Mesenchymal stem cell (in vitro differentiated cells and primary cell): ENCODE data around the gene LRP6.
"Not testable (repeated sequence)": the region's sequence is repeated elsewhere in the genome, so short reads cannot be mapped to it uniquely, and the experiment has no call there.

Source experiments
- DNase-seq: peaks from one replicate; pipeline ENCODE4 v3.0.0-alpha.2; 2013
- H2AFZ ChIP-seq: one replicate; pipeline ENCODE4 v1.6.1; 2013; ENCODE audit warnings: low read depth, mild to moderate bottlenecking, control low read depth, inconsistent platforms, low read length, moderate library complexity
- H2AK5ac ChIP-seq: 2 replicates; pipeline ENCODE4 v1.6.1; 2013; ENCODE audit warnings: low read length, moderate library complexity, mild to moderate bottlenecking, inconsistent platforms; ENCODE audit not compliant: severe bottlenecking
- H2BK120ac ChIP-seq: one replicate; pipeline ENCODE4 v1.6.1; 2013; ENCODE audit warnings: low read depth, mild to moderate bottlenecking, inconsistent platforms, low read length, moderate library complexity
- H2BK12ac ChIP-seq, 2 experiments: one replicate each; pipeline ENCODE4 v1.6.1; 2013; ENCODE audit warnings: inconsistent platforms in 2 of 2, low read length in 2 of 2, mild to moderate bottlenecking in 2 of 2, moderate library complexity in 2 of 2, control low read depth in 1 of 2
- H2BK15ac ChIP-seq: one replicate; pipeline ENCODE4 v1.6.1; 2013; ENCODE audit warnings: mild to moderate bottlenecking, low read depth, inconsistent platforms; ENCODE audit not compliant: poor library complexity, severe bottlenecking
- H2BK5ac ChIP-seq: 2 replicates; pipeline ENCODE4 v1.6.1; 2013; ENCODE audit warnings: low read depth, mild to moderate bottlenecking, low read length, control low read depth, inconsistent platforms; ENCODE audit not compliant: poor library complexity, severe bottlenecking
- H3K14ac ChIP-seq, 2 experiments: one replicate each; pipeline ENCODE4 v1.6.1; 2013; ENCODE audit warnings: inconsistent platforms in 2 of 2, low read length in 2 of 2, control low read depth in 1 of 2, mild to moderate bottlenecking in 1 of 2, moderate library complexity in 1 of 2
- H3K18ac ChIP-seq, 2 experiments: one replicate each; pipeline ENCODE4 v1.6.1; 2013; ENCODE audit warnings: inconsistent platforms in 2 of 2, low read length in 2 of 2, control low read depth in 1 of 2, low read depth in 1 of 2, mild to moderate bottlenecking in 1 of 2
- H3K23ac ChIP-seq, 2 experiments: one replicate each; pipeline ENCODE4 v1.6.1; 2013; ENCODE audit warnings: inconsistent platforms in 2 of 2, low read length in 2 of 2, mild to moderate bottlenecking in 2 of 2, moderate library complexity in 2 of 2, control low read depth in 1 of 2
- H3K27ac ChIP-seq: 2 replicates; pipeline ENCODE4 v1.5.1; 2013; ENCODE audit warnings: mild to moderate bottlenecking, moderate library complexity, low read length, control low read depth, inconsistent platforms; ENCODE audit not compliant: poor library complexity, severe bottlenecking
- H3K27me3 ChIP-seq, 2 experiments: 2 replicates each; pipeline versions ENCODE4 v1.6.1 to v1.7.0; 2013; ENCODE audit warnings: low read length in 2 of 2, mild to moderate bottlenecking in 2 of 2, moderate library complexity in 2 of 2, control low read depth in 1 of 2, inconsistent platforms in 1 of 2; ENCODE audit not compliant: control insufficient read depth in 1 of 2, insufficient read depth in 1 of 2
- H3K36me3 ChIP-seq, 2 experiments: 2 replicates each; pipeline versions ENCODE4 v1.6.1 to v1.7.0; 2013; ENCODE audit warnings: low read length in 2 of 2, control low read depth in 1 of 2, inconsistent platforms in 1 of 2, low read depth in 1 of 2, mild to moderate bottlenecking in 1 of 2; ENCODE audit not compliant: insufficient read depth in 2 of 2, control insufficient read depth in 1 of 2
- H3K4ac ChIP-seq, 2 experiments: one replicate each; pipeline ENCODE4 v1.6.1; 2013; ENCODE audit warnings: inconsistent platforms in 2 of 2, low read length in 2 of 2, mild to moderate bottlenecking in 2 of 2, moderate library complexity in 2 of 2, control low read depth in 1 of 2, low read depth in 1 of 2
- H3K4me1 ChIP-seq: 2 replicates; pipeline ENCODE4 v1.6.1; 2013; ENCODE audit warnings: low read depth, low read length, control low read depth; ENCODE audit not compliant: control insufficient read depth, insufficient read depth
- H3K4me2 ChIP-seq: 2 replicates; pipeline ENCODE4 v1.6.1; 2013; ENCODE audit warnings: low read length, mild to moderate bottlenecking, inconsistent platforms; ENCODE audit not compliant: poor library complexity, severe bottlenecking
- H3K4me3 ChIP-seq, 2 experiments: 2 replicates each; pipeline versions ENCODE4 v1.5.1 to v1.7.0; 2013; ENCODE audit warnings: low read length in 2 of 2, mild to moderate bottlenecking in 2 of 2, control low read depth in 1 of 2, low read depth in 1 of 2; ENCODE audit not compliant: insufficient read depth in 1 of 2
- H3K79me1 ChIP-seq: replicated peaks from 2 replicates; pipeline ENCODE4 v1.6.1; 2013; ENCODE audit warnings: mild to moderate bottlenecking, control low read depth, low read length, inconsistent platforms; ENCODE audit not compliant: poor library complexity, severe bottlenecking
- H3K9ac ChIP-seq: 2 replicates; pipeline ENCODE4 v1.7.0; 2013; ENCODE audit warnings: mild to moderate bottlenecking, low read length, moderate library complexity
- H3K9me3 ChIP-seq: 2 replicates; pipeline ENCODE4 v1.7.0; 2013; ENCODE audit warnings: mild to moderate bottlenecking, low read length; ENCODE audit not compliant: control insufficient read depth
- H4K8ac ChIP-seq: one replicate; pipeline ENCODE4 v1.6.1; 2013; ENCODE audit warnings: inconsistent platforms, mild to moderate bottlenecking, low read length, moderate library complexity
- H4K91ac ChIP-seq: one replicate; pipeline ENCODE4 v1.6.1; 2013; ENCODE audit warnings: mild to moderate bottlenecking, low read length, inconsistent platforms
- WGBS: methylation state at CpG from one replicate; pipeline ENCODE4 v1.1.7; 2013; ENCODE audit warnings: mixed read lengths; 5-methylcytosine and 5-hydroxymethylcytosine counted together

The LRP6 gene

DNA sequence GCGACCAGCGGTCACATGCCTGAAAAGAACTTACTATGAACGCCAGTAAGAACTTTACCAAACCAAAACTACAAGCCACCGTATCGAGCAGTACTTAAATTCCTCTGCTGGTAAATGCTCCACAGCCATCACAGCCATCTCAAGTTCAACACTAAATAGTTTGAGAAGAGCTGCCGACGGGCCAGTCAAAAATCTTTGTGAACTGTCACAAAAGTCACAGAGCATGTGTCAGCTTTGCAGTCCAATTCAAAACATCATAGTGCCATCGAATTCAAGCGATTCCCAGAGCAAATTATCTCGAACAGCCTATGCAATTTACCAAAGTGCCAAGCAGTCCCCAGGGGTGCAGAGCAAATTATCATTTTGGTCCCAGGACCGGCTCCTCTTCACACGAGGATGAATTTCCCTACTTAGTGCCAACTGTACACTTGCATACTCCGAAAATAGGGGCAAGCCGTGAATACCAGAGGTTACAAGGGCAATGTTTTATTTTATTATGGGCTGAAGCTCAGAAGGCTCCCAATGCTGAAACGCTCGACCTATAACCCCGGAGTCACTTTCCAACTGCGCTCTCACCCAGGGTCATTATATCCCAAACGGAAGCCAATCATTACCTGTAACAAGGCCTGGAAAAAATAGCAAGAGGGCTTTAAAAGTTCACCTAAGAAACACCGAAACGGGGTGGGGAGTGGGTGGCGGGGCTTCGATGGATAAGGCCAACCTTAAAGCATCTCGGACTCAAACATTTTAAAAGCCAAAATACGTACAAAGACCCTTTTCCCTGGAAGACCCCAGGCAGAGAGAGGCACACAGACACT is 1.1 kb downstream of the LRP6 start:
- peaks cover 6% of the 10 kb centered on the region for H3K4me1 ChIP-seq
- DNase-seq, result peak; percentile 61
- peak overlapping the region; percentile 76 for H3K4me2 ChIP-seq
- H3K23ac ChIP-seq, result no peak overlapping the region
- no peaks in the 10 kb centered on the region for H3K27me3 ChIP-seq
- H3K18ac ChIP-seq, result peak overlapping the region; percentile 94 to 99
- H2AFZ ChIP-seq, result peak overlapping the region; percentile 100
- peak overlapping the region; percentile 92 for H2BK120ac ChIP-seq
- no peaks in the 10 kb centered on the region for H3K36me3 ChIP-seq
- H4K8ac ChIP-seq, result peak overlapping the region; percentile 84
- peak overlapping the region; percentile 59 for H2BK5ac ChIP-seq
- H3K4me3 ChIP-seq, result peak overlapping the region; percentile 88
- no peak overlapping the region for H2AK5ac ChIP-seq
- peak overlapping the region in 1 of 2 experiments; percentile 94 for H3K4ac ChIP-seq
- H3K14ac ChIP-seq, result peak overlapping the region; percentile 16 to 78
- no peak overlapping the region for H3K27ac ChIP-seq
- peaks cover 6% of the 10 kb centered on the region for H3K79me1 ChIP-seq
- 1% methylated on average over 19 of the region's 25 CpGs for WGBS
- H4K91ac ChIP-seq, result peak overlapping the region; percentile 52
- H3K9me3 ChIP-seq, result no peaks in the 10 kb centered on the region
- peak overlapping the region; percentile 100 for H3K9ac ChIP-seq
- no peak overlapping the region for H2BK15ac ChIP-seq
- H2BK12ac ChIP-seq, result no peak overlapping the region

DNA sequence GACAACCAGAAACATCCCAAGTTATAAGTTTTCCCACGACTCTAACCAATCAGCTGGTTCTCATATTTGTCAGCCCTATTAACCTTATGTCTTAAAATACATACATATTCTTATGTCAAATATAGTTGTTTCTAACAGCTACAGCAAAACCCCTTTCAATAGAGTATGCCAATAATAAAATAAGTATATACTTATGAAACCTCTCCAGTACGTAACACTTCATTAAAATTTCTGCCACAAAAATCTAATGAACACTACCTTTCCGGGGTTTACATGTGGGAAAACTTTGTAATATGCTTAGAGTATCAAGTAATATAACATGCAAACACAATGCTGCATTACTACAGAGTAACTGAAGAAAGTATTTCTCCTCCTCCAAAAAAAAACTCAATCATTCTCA is 1.8 kb downstream of the LRP6 start:
- no peak for DNase-seq
- H3K4ac ChIP-seq, result no peak overlapping the region
- peaks cover 6% of the 10 kb centered on the region for H3K4me1 ChIP-seq
- H3K36me3 ChIP-seq, result no peaks in the 10 kb centered on the region
- H2BK15ac ChIP-seq, result no peak overlapping the region
- peak overlapping the region; percentile 47 for H3K4me2 ChIP-seq
- H2AFZ ChIP-seq, result no peak overlapping the region
- no peak overlapping the region for H4K91ac ChIP-seq
- no peaks in the 10 kb centered on the region for H3K9me3 ChIP-seq
- no peaks in the 10 kb centered on the region for H3K27me3 ChIP-seq
- WGBS, result 71% methylated on average over 1 of the region's 3 CpGs
- H3K14ac ChIP-seq, result no peak overlapping the region
- peaks cover 6% of the 10 kb centered on the region for H3K79me1 ChIP-seq
- no peak overlapping the region for H2AK5ac ChIP-seq
- no peak overlapping the region for H3K27ac ChIP-seq
- peak overlapping the region; percentile 100 for H3K9ac ChIP-seq
- H2BK120ac ChIP-seq, result no peak overlapping the region
- H2BK12ac ChIP-seq, result no peak overlapping the region
- H4K8ac ChIP-seq, result no peak overlapping the region
- no peak overlapping the region for H3K18ac ChIP-seq
- no peak overlapping the region for H3K23ac ChIP-seq
- no peak overlapping the region for H2BK5ac ChIP-seq
- peak overlapping the region in 1 of 2 experiments; percentile 88 for H3K4me3 ChIP-seq

DNA sequence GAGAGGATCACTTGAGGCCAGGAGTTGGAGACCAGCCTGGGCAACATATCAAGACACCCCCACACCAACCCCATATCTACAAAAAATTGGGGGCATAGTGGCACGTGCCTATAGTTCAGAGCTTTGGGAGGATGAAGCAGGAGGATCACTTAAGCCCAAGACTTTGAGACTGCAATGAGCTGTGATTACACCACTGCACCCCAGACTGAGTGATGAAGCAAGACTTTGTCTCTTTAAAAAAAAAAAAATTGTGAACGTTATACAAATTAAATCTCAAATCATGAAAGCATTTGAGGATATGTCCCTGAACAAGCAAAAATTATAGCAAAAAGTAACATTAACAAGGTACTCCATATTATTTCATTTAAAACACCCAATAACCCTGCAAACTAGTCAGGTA is 2.9 kb downstream of the LRP6 start:
- Histone ChIP-seq H2BK120ac (no peak overlapping the region), H3K14ac (no peak overlapping the region), H2BK12ac (no peak overlapping the region), H3K4me2 (no peak overlapping the region), H3K27ac (no peak overlapping the region), H3K27me3 (no peaks in the 10 kb centered on the region), H3K4me3 (no peak overlapping the region), H4K8ac (no peak overlapping the region), H3K79me1 (peaks cover 6% of the 10 kb centered on the region), H4K91ac (no peak overlapping the region), H3K4me1 (peaks cover 6% of the 10 kb centered on the region), H2AFZ (no peak overlapping the region), H2BK15ac (no peak overlapping the region), H3K18ac (no peak overlapping the region), H3K4ac (no peak overlapping the region), H3K9ac (peak overlapping the region; percentile 100), H2BK5ac (no peak overlapping the region), H3K9me3 (no peaks in the 10 kb centered on the region), H3K23ac (no peak overlapping the region), H2AK5ac (no peak overlapping the region), H3K36me3 (no peaks in the 10 kb centered on the region)
- WGBS, result 83% methylated on average over 2 of the region's 2 CpGs
- DNase-seq, result no peak

DNA sequence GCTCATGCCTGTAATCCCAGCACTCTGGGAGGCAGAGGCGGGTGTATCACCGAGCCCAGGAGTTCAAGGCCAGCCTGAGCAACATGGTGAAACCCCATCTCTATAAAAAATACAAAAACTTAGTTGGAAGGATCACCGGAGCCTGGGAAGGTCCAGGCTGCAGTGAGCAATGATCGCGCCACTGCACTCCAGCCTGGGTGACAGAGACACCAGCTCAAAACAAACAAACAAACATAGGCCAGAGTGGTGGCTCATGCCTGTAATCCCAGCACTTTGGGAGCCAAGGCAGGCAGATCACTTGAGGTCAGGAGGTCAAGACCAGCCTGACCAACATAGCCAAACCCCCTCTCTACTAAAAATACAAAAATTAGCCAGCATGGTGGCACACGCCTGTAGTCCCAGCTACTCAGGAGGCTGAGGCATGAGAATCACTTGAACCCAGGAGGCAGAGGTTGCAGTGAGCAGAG is 10.5 kb downstream of the LRP6 start:
- H2BK5ac ChIP-seq, H2BK12ac ChIP-seq, H3K14ac ChIP-seq, H3K4me1 ChIP-seq, H2AFZ ChIP-seq, H4K91ac ChIP-seq, H4K8ac ChIP-seq, H3K4ac ChIP-seq, H3K23ac ChIP-seq, H2BK15ac ChIP-seq, H3K4me2 ChIP-seq, H3K79me1 ChIP-seq, H3K36me3 ChIP-seq, H2AK5ac ChIP-seq, DNase-seq, H3K27me3 ChIP-seq, H3K4me3 ChIP-seq, H3K9ac ChIP-seq, H3K27ac ChIP-seq, H3K9me3 ChIP-seq, H2BK120ac ChIP-seq: not testable (repeated sequence)
- H3K18ac ChIP-seq, result peak overlapping the region in 1 of 2 experiments; percentile 21
- WGBS, result 89% methylated on average over 6 of the region's 6 CpGs
